ENCODE data around the gene CTDNEP1. TPM values are rescaled to one million over a fixed set of nuclear protein-coding genes. Genes with fewer than 3 reads are reported as not detected.

CTDNEP1 gene
- polyA plus RNA-seq, 1 of the 3 experiments (the other 2 are of a cell fraction), result 111 TPM

DNA sequence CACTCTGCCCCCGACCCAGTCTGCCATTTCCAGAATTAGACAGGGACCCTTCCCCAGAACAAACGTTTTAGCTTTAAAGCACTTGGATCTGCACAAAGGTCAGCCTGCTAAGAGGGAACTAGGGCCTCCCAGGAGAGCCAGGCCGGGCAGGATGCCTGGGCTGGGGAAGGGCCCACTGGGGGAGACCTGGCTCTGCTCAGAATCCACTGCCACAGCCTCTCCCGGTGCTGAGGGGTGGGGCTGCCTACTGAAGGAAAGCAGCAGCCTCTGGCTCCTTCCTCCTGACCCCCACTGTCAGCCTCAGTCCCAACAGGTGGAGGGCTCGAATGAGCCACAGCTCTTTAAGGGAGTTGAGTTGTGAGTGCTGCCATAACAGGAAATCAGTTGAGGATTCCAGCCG lies 41.2 kb upstream of the CTDNEP1 start (continued):
- no peak for TF ChIP-seq YY1 (IDR thresholded peaks at IDR 0.05; ENCODE audit: low read depth)
- TF ChIP-seq TCF12 (IDR thresholded peaks at IDR 0.05), result no peak
- TF ChIP-seq SMC3 (IDR thresholded peaks at IDR 0.05; ENCODE audit: low read depth, low read length), result no peak
- no peak for TF ChIP-seq FOXJ3 (CRISPR knock-in tag; IDR thresholded peaks at IDR 0.05)
- TF ChIP-seq EZH2phosphoT487 (IDR thresholded peaks at IDR 0.05; ENCODE audit: borderline replicate concordance, low read depth), result no peak
- TF ChIP-seq FOXM1 (IDR thresholded peaks at IDR 0.05; ENCODE audit: low read depth), result no peak
- TF ChIP-seq PBX3 (IDR thresholded peaks at IDR 0.05), result no peak
- no peak for TF ChIP-seq MEF2A (IDR thresholded peaks at IDR 0.05; ENCODE audit: borderline replicate concordance, low read depth)
- TF ChIP-seq CTCF (IDR thresholded peaks at IDR 0.05), result no peak

DNA sequence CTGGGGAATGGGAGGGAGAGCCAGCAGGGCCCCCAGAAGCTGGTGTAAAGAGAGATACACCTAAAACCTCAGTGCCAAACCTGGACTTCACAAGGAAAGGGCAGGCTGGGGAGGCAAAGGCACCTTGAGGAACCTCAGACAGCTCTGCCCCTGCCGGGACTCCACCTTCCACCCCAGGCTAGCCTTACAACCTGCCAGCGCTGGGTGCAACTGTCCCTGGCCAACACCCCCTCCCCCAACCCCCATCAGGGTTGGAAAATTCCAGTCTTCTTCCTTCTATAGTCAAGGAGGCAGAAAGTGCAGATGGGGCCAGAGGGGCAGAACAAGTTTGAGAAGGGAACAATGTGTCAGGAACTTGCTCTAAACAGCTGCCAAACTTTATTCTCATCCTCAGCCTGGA lies 40.7 kb upstream of the CTDNEP1 start:
- Histone ChIP-seq H2AFZ (ENCODE audit: low read depth) (no peak overlapping the region), H4K20me1 (ENCODE audit: insufficient read depth) (no peaks in the 10 kb centered on the region), H3K4me2 (no peak overlapping the region), H3K36me3 (replicated peaks in 1 of 2; ENCODE audit: control insufficient read depth in 1 of 2, insufficient read depth in 2 of 2, low read length in 1 of 2) (no peaks in the 10 kb centered on the region), H3K9me2 (no peaks in the 10 kb centered on the region), H3K9ac (no peak overlapping the region), H3K27ac (ENCODE audit: low read depth in 2 of 2, low read length in 1 of 2) (no peak overlapping the region), H3K4me1 (ENCODE audit: control insufficient read depth in 1 of 2, insufficient read depth in 2 of 2, low read depth in 1 of 2, low read length in 1 of 2) (peaks cover 3 to 8% of the 10 kb centered on the region in 2 experiments; a peak in 1 of 4 replicates), H3K9me3 (no peaks in the 10 kb centered on the region), H3F3A (replicated peaks; ENCODE audit: insufficient read depth) (peaks cover 15% of the 10 kb centered on the region), H3K4me3 (ENCODE audit: low read depth in 2 of 2, low read length in 1 of 2) (no peak overlapping the region), H3K79me2 (ENCODE audit: insufficient read depth) (no peaks in the 10 kb centered on the region), H3K27me3 (ENCODE audit: insufficient read depth) (peaks cover 30% of the 10 kb centered on the region; the same call in 1 of the 2 replicates)
- 70% methylated on average over 2 of the region's 2 CpGs for WGBS (ENCODE audit: low lambda C conversion rate)
- no peak for DNase-seq
- ChIA-PET CTCF (interaction anchor here (1.2 to 3.5 kb wide), 3 partner anchors 11 to 247 kb away, joined by 3 to 34 read pairs (median 10); partner anchors contain the start of gene SLC2A4), POLR2A (interaction anchor here (0.5 to 0.7 kb wide), 2 partner anchors 54 to 642 kb away, joined by 3 to 5 read pairs; no protein-coding TSS in a partner anchor)
- TF ChIP-seq SIN3A (IDR thresholded peaks at IDR 0.05; ENCODE audit: borderline replicate concordance, low read depth, low read length) (no peak), PBX3 (IDR thresholded peaks at IDR 0.05) (no peak), REST (IDR thresholded peaks at IDR 0.05; ENCODE audit: low read depth, low read length) (no peak), ZBTB33 (IDR thresholded peaks at IDR 0.05; ENCODE audit: borderline replicate concordance, low read depth) (no peak), NFIC (IDR thresholded peaks at IDR 0.05; ENCODE audit: borderline replicate concordance) (no peak), POLR2AphosphoS5 (IDR thresholded peaks at IDR 0.05; ENCODE audit: low read depth, low read length) (no peak), GABPA (IDR thresholded peaks at IDR 0.05; ENCODE audit: low read depth) (no peak), FOSL2 (IDR thresholded peaks at IDR 0.05; ENCODE audit: borderline replicate concordance, low read depth) (no peak), EP300 (IDR thresholded peaks at IDR 0.05; ENCODE audit: borderline replicate concordance in 1 of 2, low read depth in 1 of 2, low read length in 1 of 2) (no peak), MEF2A (IDR thresholded peaks at IDR 0.05; ENCODE audit: borderline replicate concordance, low read depth) (no peak), FOXJ3 (CRISPR knock-in tag; IDR thresholded peaks at IDR 0.05) (no peak)
- TF ChIP-seq, protein P1, sequence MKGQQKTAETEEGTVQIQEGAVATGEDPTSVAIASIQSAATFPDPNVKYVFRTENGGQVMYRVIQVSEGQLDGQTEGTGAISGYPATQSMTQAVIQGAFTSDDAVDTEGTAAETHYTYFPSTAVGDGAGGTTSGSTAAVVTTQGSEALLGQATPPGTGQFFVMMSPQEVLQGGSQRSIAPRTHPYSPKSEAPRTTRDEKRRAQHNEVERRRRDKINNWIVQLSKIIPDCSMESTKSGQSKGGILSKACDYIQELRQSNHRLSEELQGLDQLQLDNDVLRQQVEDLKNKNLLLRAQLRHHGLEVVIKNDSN (IDR thresholded peaks at IDR 0.05; ENCODE audit: borderline replicate concordance, low read depth), result no peak
- TF ChIP-seq, protein P2, sequence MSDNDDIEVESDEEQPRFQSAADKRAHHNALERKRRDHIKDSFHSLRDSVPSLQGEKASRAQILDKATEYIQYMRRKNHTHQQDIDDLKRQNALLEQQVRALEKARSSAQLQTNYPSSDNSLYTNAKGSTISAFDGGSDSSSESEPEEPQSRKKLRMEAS (IDR thresholded peaks at IDR 0.05; ENCODE audit: low read depth), result no peak
